Urothelium cell line (cell line): ENCODE data around the gene SNRNP70.
A peak's percentile ranks its signal among the peaks of the same experiment; 100 is the strongest.
"Not testable (repeated sequence)": the region's sequence is repeated elsewhere in the genome, so short reads cannot be mapped to it uniquely, and the experiment has no call there.

Experiments used
- DNase-seq: peaks from one replicate; pipeline ENCODE4 v3.0.0; 2011; ENCODE audit warnings: low spot score, mixed read lengths
- FAIRE-seq: peaks from 2 replicates; lab custom pipeline; 2011; peaks lifted over from hg19 to GRCh38; lab: Jason Lieb, UNC

The SNRNP70 gene

GRCh38 chr19:49085020-49085867, at the start of gene SNRNP70:
SNRNP70 (plus strand) TSS chr19:49085451; CDS start chr19:49086415, 964 bp downstream.
- DNase-seq (peak; percentile 99), FAIRE-seq (peak; percentile 85)

- FAIRE-seq, DNase-seq: not testable (repeated sequence)
Observed at GRCh38 chr19:49036815-49037214, 48.4 kb upstream of the SNRNP70 start, which contains the start of gene CGB1. CGB1 (minus strand) TSS chr19:49036895; CDS start chr19:49036711, 184 bp downstream.

- not testable (repeated sequence) for DNase-seq, FAIRE-seq
Observed at GRCh38 chr19:49038111-49038510, 47.1 kb upstream of the SNRNP70 start.

- FAIRE-seq (peak; percentile 53), DNase-seq (peak; percentile 72)
Observed at GRCh38 chr19:49038557-49039276, 46.5 kb upstream of the SNRNP70 start.

- DNase-seq, FAIRE-seq: not testable (repeated sequence)
Observed at GRCh38 chr19:49039736-49040135, 45.5 kb upstream of the SNRNP70 start.

- DNase-seq (peak; percentile 63), FAIRE-seq (peak; percentile 66)
Observed at GRCh38 chr19:49042177-49042576, 43.1 kb upstream of the SNRNP70 start.

GRCh38 chr19:49042666-49043065, 42.6 kb upstream of the SNRNP70 start:
- FAIRE-seq, DNase-seq: not testable (repeated sequence)

GRCh38 chr19:49043548-49043947, 41.7 kb upstream of the SNRNP70 start, which contains the start of gene CGB5:
CGB5 (plus strand) TSS chr19:49043848; CDS start chr19:49044210, 362 bp downstream.
- DNase-seq, FAIRE-seq: not testable (repeated sequence)

GRCh38 chr19:49049011-49049410, 36.2 kb upstream of the SNRNP70 start, which contains the start of gene CGB8:
CGB8 (minus strand) TSS chr19:49049111; CDS start chr19:49048739, 372 bp downstream.
- FAIRE-seq, DNase-seq: not testable (repeated sequence)

- not testable (repeated sequence) for DNase-seq, FAIRE-seq
Observed at GRCh38 chr19:49049834-49050233, 35.4 kb upstream of the SNRNP70 start.

- not testable (repeated sequence) for FAIRE-seq
Observed at GRCh38 chr19:49050376-49051033, 34.7 kb upstream of the SNRNP70 start.

GRCh38 chr19:49056101-49056901, 28.9 kb upstream of the SNRNP70 start:
- DNase-seq (peak; percentile 85), FAIRE-seq (peak; percentile 61)

More at GRCh38 chr19:49050376-49051033, 34.7 kb upstream of the SNRNP70 start:
- peak; percentile 68 for DNase-seq

- FAIRE-seq, DNase-seq: not testable (repeated sequence)
Observed at GRCh38 chr19:49056902-49057596, 28.2 kb upstream of the SNRNP70 start.

- peak; percentile 87 for DNase-seq
- no peak for FAIRE-seq
Observed at GRCh38 chr19:49057636-49058234, 27.5 kb upstream of the SNRNP70 start, which contains the start of gene CGB7. CGB7 (minus strand) TSS chr19:49057749; CDS start chr19:49055375, 2,374 bp downstream.

GRCh38 chr19:49058562-49058961, 26.7 kb upstream of the SNRNP70 start:
- FAIRE-seq (no peak), DNase-seq (no peak)

GRCh38 chr19:49059053-49059452, 26.2 kb upstream of the SNRNP70 start:
- DNase-seq = no peak
- no peak for FAIRE-seq

GRCh38 chr19:49061000-49061399, 24.3 kb upstream of the SNRNP70 start:
- FAIRE-seq (no peak), DNase-seq (no peak)

- FAIRE-seq = no peak
- DNase-seq = no peak
Observed at GRCh38 chr19:49061445-49061844, 23.8 kb upstream of the SNRNP70 start.
